Measurements from ENCODE around the gene MPPE1. TPM values are rescaled to one million over a fixed set of nuclear protein-coding genes. Genes with fewer than 3 reads are reported as not detected.

The MPPE1 gene
- total RNA-seq, 4 donors from 2014 or later: 19.5 to 33.8 (median 21.4) TPM

GRCh38 chr18:11953113-11953512, 45.0 kb upstream of the MPPE1 start:
- H3K4me1 ChIP-seq: peaks cover 0 to 27% (median 5%) of the 10 kb centered on the region in 3 donors
- H3K27me3 ChIP-seq: no peaks in the 10 kb centered on the region
- no peak for ATAC-seq
- H3K27ac ChIP-seq: no peak overlapping the region
- no peak overlapping the region for H3K4me3 ChIP-seq
- 94 to 100% methylated on average over 2 to 5 of the region's 5 CpGs for WGBS, 2 donors (ENCODE audit: low coverage in 1 of 2)
- H3K9me3 ChIP-seq: peaks cover 0 to 16% (median 0%) of the 10 kb centered on the region in 3 donors
- H3K36me3 ChIP-seq: no peaks in the 10 kb centered on the region
- no peak for TF ChIP-seq EP300 (IDR thresholded peaks at IDR 0.05)
- no peak for TF ChIP-seq POLR2AphosphoS5 (IDR thresholded peaks at IDR 0.05)
- TF ChIP-seq CTCF (IDR thresholded peaks at IDR 0.05): no peak
- no peak for TF ChIP-seq POLR2A (IDR thresholded peaks at IDR 0.05)

GRCh38 chr18:11951390-11951851, 43.3 kb upstream of the MPPE1 start:
- H3K27ac ChIP-seq: peak overlapping the region in 2 of 4 donors; percentile 34 to 99
- peaks cover 0 to 3% (median 0%) of the 10 kb centered on the region in 3 donors for H3K9me3 ChIP-seq
- no peak overlapping the region for H3K4me3 ChIP-seq
- H3K4me1 ChIP-seq: peaks cover 4 to 40% (median 10%) of the 10 kb centered on the region in 3 donors
- H3K27me3 ChIP-seq: no peaks in the 10 kb centered on the region
- TF ChIP-seq POLR2AphosphoS5 (IDR thresholded peaks at IDR 0.05): no peak
- TF ChIP-seq POLR2A (IDR thresholded peaks at IDR 0.05): no peak
- TF ChIP-seq EP300 (IDR thresholded peaks at IDR 0.05): no peak
- TF ChIP-seq CTCF (IDR thresholded peaks at IDR 0.05): no peak
- no peak for ATAC-seq
- H3K36me3 ChIP-seq: no peaks in the 10 kb centered on the region
- WGBS, 2 donors (ENCODE audit: low coverage in 1 of 2): 56% methylated on average over 8 of the region's 9 CpGs; no CpG with 5 or more reads in 1 of the 2 donors

- Histone ChIP-seq H3K4me1 (peaks cover 7 to 46% (median 10%) of the 10 kb centered on the region in 3 donors), H3K27me3 (no peaks in the 10 kb centered on the region), H3K36me3 (no peaks in the 10 kb centered on the region), H3K27ac (peak overlapping the region in 2 of 4 donors; percentile 94 to 99), H3K4me3 (no peak overlapping the region), H3K9me3 (peaks cover 0 to 3% (median 0%) of the 10 kb centered on the region in 3 donors)
- no peak for ATAC-seq
- no peak for TF ChIP-seq POLR2AphosphoS5 (IDR thresholded peaks at IDR 0.05)
- 69 to 80% methylated on average over 2 to 5 of the region's 5 CpGs for WGBS, 2 donors (ENCODE audit: low coverage in 1 of 2)
These were observed 42.7 kb upstream of the MPPE1 start for GRCh38 chr18:11950824-11951223.

GRCh38 chr18:11948852-11949523, 40.9 kb upstream of the MPPE1 start:
- H3K9me3 ChIP-seq: no peaks in the 10 kb centered on the region
- no peaks in the 10 kb centered on the region for H3K36me3 ChIP-seq
- H3K4me1 ChIP-seq: peaks cover 7 to 47% (median 10%) of the 10 kb centered on the region in 3 donors
- peak overlapping the region; percentile 92 to 99 (median 96) for H3K27ac ChIP-seq
- TF ChIP-seq POLR2AphosphoS5 (IDR thresholded peaks at IDR 0.05) (peak; percentile 89), CTCF (IDR thresholded peaks at IDR 0.05) (no peak), POLR2A (IDR thresholded peaks at IDR 0.05) (no peak)
- no peaks in the 10 kb centered on the region for H3K27me3 ChIP-seq
- ATAC-seq: peak; percentile 16
- WGBS, 2 donors (ENCODE audit: low coverage in 1 of 2): 32 to 39% methylated on average over 5 to 6 of the region's 6 CpGs
- no peak overlapping the region for H3K4me3 ChIP-seq

GRCh38 chr18:11947214-11948191, 39.4 kb upstream of the MPPE1 start:
- Histone ChIP-seq H3K4me1 (peaks cover 7 to 47% (median 10%) of the 10 kb centered on the region in 3 donors), H3K27ac (peak overlapping the region; percentile 92 to 99 (median 96)), H3K27me3 (no peaks in the 10 kb centered on the region), H3K4me3 (peak overlapping the region; percentile 43 to 59), H3K9me3 (no peaks in the 10 kb centered on the region), H3K36me3 (no peaks in the 10 kb centered on the region)
- peak; percentile 94 for ATAC-seq
- 4% methylated on average over 15 to 20 of the region's 55 CpGs for WGBS, 2 donors (ENCODE audit: low coverage in 1 of 2)
- TF ChIP-seq POLR2A (IDR thresholded peaks at IDR 0.05): peak in 1 of 2 donors; percentile 61
- TF ChIP-seq POLR2AphosphoS5 (IDR thresholded peaks at IDR 0.05): peak; percentile 94
- TF ChIP-seq CTCF (IDR thresholded peaks at IDR 0.05): peak in 1 of 4 experiments; percentile 33
- TF ChIP-seq EP300 (IDR thresholded peaks at IDR 0.05): no peak

Measured in gastroesophageal sphincter (tissue), 4 donors.